IMR-90 (cell line): ENCODE measurements around the gene OR1D5.
"Not testable (repeated sequence)": the region's sequence is repeated elsewhere in the genome, so short reads cannot be mapped to it uniquely, and the experiment has no call there.

Experiments used
- CEBPB ChIP-seq: IDR thresholded peaks from 2 replicates; pipeline ENCODE4 v1.6.1; 2012; ENCODE audit warnings: low read depth, low read length, improper control_type of control experiment
- MAFK ChIP-seq: IDR thresholded peaks from 2 replicates; pipeline ENCODE4 v1.6.1; 2012; ENCODE audit warnings: low read depth, low read length, improper control_type of control experiment
- POLR2A ChIP-seq: IDR thresholded peaks from 2 replicates; pipeline ENCODE4 v1.6.1; 2012; ENCODE audit warnings: mild to moderate bottlenecking, low read depth, low read length
- RCOR1 ChIP-seq: IDR thresholded peaks from 2 replicates; pipeline ENCODE4 v1.6.1; 2012; ENCODE audit warnings: mild to moderate bottlenecking, low read length, improper control_type of control experiment; ENCODE audit not compliant: insufficient replicate concordance
- SMC3 ChIP-seq: fragments of 150-350 bp; IDR thresholded peaks from 2 replicates; pipeline ENCODE4 v1.6.1; 2016; ENCODE audit warnings: low read depth, mild to moderate bottlenecking, antibody characterized with exemption, low read length, moderate library complexity
- TF ChIP-seq, protein P1 (sequence below): conservative IDR thresholded peaks from 2 replicates; pipeline ENCODE4 v1.5.1; 2012; ENCODE audit warnings: mild to moderate bottlenecking, low read depth, low read length, improper control_type of control experiment
- TF ChIP-seq, protein P2 (sequence below): fragments of 150-350 bp; IDR thresholded peaks from 2 replicates; pipeline ENCODE4 v1.6.1; 2017; ENCODE audit warnings: mild to moderate bottlenecking, antibody characterized with exemption, low read length, low read depth

DNA sequence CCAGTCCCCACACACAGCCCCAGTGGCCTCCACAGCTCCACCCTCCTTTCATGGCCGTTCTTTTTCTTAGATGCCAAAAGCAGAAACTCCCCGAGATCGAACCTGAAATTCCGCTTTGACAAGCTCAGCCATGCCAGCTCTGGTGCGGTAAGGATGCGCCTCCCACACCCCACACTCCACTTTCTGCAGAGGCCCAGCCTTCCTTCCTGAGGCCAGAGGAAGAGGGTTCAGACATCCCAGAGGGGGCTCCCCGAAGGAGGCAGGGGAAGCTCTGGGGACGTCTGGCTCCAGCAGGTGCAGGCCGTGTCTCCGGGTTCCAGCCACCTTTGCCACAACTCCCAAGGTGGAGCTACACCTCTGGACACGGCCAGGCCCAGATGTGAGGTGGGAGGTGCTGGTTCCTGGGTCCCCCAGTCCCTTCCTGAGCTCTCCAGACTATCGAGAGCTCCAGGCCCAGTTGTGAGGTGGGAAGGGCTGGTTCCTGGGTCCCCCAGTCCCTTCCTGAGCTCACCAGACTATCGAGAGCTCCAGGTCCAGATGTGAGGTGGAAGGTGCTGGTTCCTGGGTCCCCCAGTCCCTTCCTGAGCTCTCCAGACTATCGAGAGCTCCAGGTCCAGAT, 32.4 kb downstream of the OR1D5 start:
- TF ChIP-seq, protein P1, sequence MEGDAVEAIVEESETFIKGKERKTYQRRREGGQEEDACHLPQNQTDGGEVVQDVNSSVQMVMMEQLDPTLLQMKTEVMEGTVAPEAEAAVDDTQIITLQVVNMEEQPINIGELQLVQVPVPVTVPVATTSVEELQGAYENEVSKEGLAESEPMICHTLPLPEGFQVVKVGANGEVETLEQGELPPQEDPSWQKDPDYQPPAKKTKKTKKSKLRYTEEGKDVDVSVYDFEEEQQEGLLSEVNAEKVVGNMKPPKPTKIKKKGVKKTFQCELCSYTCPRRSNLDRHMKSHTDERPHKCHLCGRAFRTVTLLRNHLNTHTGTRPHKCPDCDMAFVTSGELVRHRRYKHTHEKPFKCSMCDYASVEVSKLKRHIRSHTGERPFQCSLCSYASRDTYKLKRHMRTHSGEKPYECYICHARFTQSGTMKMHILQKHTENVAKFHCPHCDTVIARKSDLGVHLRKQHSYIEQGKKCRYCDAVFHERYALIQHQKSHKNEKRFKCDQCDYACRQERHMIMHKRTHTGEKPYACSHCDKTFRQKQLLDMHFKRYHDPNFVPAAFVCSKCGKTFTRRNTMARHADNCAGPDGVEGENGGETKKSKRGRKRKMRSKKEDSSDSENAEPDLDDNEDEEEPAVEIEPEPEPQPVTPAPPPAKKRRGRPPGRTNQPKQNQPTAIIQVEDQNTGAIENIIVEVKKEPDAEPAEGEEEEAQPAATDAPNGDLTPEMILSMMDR = not testable (repeated sequence)
- TF ChIP-seq, protein P2, sequence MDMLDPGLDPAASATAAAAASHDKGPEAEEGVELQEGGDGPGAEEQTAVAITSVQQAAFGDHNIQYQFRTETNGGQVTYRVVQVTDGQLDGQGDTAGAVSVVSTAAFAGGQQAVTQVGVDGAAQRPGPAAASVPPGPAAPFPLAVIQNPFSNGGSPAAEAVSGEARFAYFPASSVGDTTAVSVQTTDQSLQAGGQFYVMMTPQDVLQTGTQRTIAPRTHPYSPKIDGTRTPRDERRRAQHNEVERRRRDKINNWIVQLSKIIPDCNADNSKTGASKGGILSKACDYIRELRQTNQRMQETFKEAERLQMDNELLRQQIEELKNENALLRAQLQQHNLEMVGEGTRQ = not testable (repeated sequence)
- not testable (repeated sequence) for TF ChIP-seq CEBPB, SMC3, POLR2A, MAFK, RCOR1
